Hematopoietic multipotent progenitor cell (in vitro differentiated cells): ENCODE results near the gene PRAMEF8. TPM values are rescaled to one million over a fixed set of nuclear protein-coding genes. Genes with fewer than 3 reads are reported as not detected.
"Not testable (repeated sequence)": the region's sequence is repeated elsewhere in the genome, so short reads cannot be mapped to it uniquely, and the experiment has no call there.

Experiments
- DNase-seq, 3 donors: peaks; one replicate each; pipeline ENCODE4 v3.0.0-alpha.2; 2011 to 2015; ENCODE audit warnings: low read depth in 2 of 3, low spot score in 2 of 3
- total RNA-seq: library from RNA; depleted of rRNA; stranded (reverse); fragments of >200 nt; gene quantifications from one replicate; pipeline ENCODE4 v1.2.3, GENCODE V29; 2012

Gene PRAMEF8
- total RNA-seq: not detected

- not testable (repeated sequence) for DNase-seq
These were observed at the start of gene PRAMEF8 for GRCh38 chr1:13285037-13285436. Gene PRAMEF8 (minus strand): TSS chr1:13285137. CDS start chr1:13284091, 1,046 bp downstream.

- not testable (repeated sequence) for DNase-seq
These were observed 30.3 kb upstream of the PRAMEF8 start, which contains the start of gene PRAMEF15 for GRCh38 chr1:13315281-13315680. Gene PRAMEF15 (plus strand): TSS chr1:13315581. CDS start chr1:13318408, 2,827 bp downstream.

GRCh38 chr1:13303239-13303638 lies 18.3 kb upstream of the PRAMEF8 start, which contains the start of gene PRAMEF33:
Gene PRAMEF33 (plus strand): TSS chr1:13303539. CDS start chr1:13305955, 2,416 bp downstream.
- not testable (repeated sequence) for DNase-seq

GRCh38 chr1:13302197-13302596 lies 17.3 kb upstream of the PRAMEF8 start:
- DNase-seq: not testable (repeated sequence)

GRCh38 chr1:13298699-13299098 lies 13.8 kb upstream of the PRAMEF8 start:
- not testable (repeated sequence) for DNase-seq

GRCh38 chr1:13297216-13297931 lies 12.4 kb upstream of the PRAMEF8 start:
- DNase-seq: not testable (repeated sequence)

- not testable (repeated sequence) for DNase-seq
These were observed 4.1 kb upstream of the PRAMEF8 start for GRCh38 chr1:13289030-13289429.

GRCh38 chr1:13279617-13280016 lies 5.3 kb downstream of the PRAMEF8 start:
- DNase-seq: not testable (repeated sequence)

- DNase-seq: not testable (repeated sequence)
These were observed 7.9 kb downstream of the PRAMEF8 start for GRCh38 chr1:13277016-13277415.

GRCh38 chr1:13265124-13265523 lies 19.8 kb downstream of the PRAMEF8 start:
- DNase-seq: not testable (repeated sequence)

- not testable (repeated sequence) for DNase-seq
These were observed 31.0 kb downstream of the PRAMEF8 start, which contains the start of gene PRAMEF5 for GRCh38 chr1:13253898-13254297. Gene PRAMEF5 (plus strand): TSS chr1:13254198. CDS start chr1:13259269, 5,071 bp downstream.

GRCh38 chr1:13247122-13247521 lies 37.8 kb downstream of the PRAMEF8 start:
- not testable (repeated sequence) for DNase-seq

- not testable (repeated sequence) for DNase-seq
These were observed 38.4 kb downstream of the PRAMEF8 start for GRCh38 chr1:13246554-13246871.

- DNase-seq: not testable (repeated sequence)
These were observed 38.9 kb downstream of the PRAMEF8 start for GRCh38 chr1:13245841-13246553.

GRCh38 chr1:13243536-13244263 lies 41.2 kb downstream of the PRAMEF8 start:
- not testable (repeated sequence) for DNase-seq

GRCh38 chr1:13239633-13240032 lies 45.3 kb downstream of the PRAMEF8 start:
- not testable (repeated sequence) for DNase-seq

GRCh38 chr1:13237572-13237971 lies 47.4 kb downstream of the PRAMEF8 start:
- DNase-seq: not testable (repeated sequence)

- DNase-seq: not testable (repeated sequence)
These were observed 50.9 kb downstream of the PRAMEF8 start for GRCh38 chr1:13234057-13234456.

GRCh38 chr1:13232056-13232455 lies 52.9 kb downstream of the PRAMEF8 start:
- not testable (repeated sequence) for DNase-seq
